H1 (cell line): Measurements from ENCODE around the gene LRRC43. TPM values are rescaled to one million over a fixed set of nuclear protein-coding genes. Genes with fewer than 3 reads are reported as not detected.

Source experiments
- BCL11A ChIP-seq, 2 experiments: IDR thresholded peaks; one replicate each; pipeline ENCODE4 v1.6.1; 2011; ENCODE audit warnings: low read depth in 2 of 2, low read length in 2 of 2, mild to moderate bottlenecking in 2 of 2
- CBX8 ChIP-seq: fragments of 300-800, 300-1000 bp; sonication (generic); IDR thresholded peaks from 2 replicates; pipeline ENCODE4 v1.7.1; 2016; ENCODE audit warnings: low read depth, low read length, borderline replicate concordance
- GTF2F1 ChIP-seq: IDR thresholded peaks from 2 replicates; pipeline ENCODE4 v1.6.1; 2012; ENCODE audit warnings: low read depth, low read length, improper control_type of control experiment, borderline replicate concordance
- JUN ChIP-seq: IDR thresholded peaks from 2 replicates; pipeline ENCODE4 v1.6.1; 2011; ENCODE audit warnings: low read depth, mild to moderate bottlenecking, improper control_type of control experiment, low read length
- RAD21 ChIP-seq, 2 experiments: IDR thresholded peaks in 1 of 2; conservative IDR thresholded peaks in 1 of 2; 2 replicates each; pipeline ENCODE4 v1.6.1; 2011; ENCODE audit warnings: low read depth in 2 of 2, low read length in 2 of 2, improper control_type of control experiment in 1 of 2, inconsistent platforms in 1 of 2, mild to moderate bottlenecking in 1 of 2, moderate library complexity in 1 of 2
- SRF ChIP-seq: IDR thresholded peaks from 2 replicates; pipeline ENCODE4 v1.6.1; 2011; ENCODE audit warnings: mild to moderate bottlenecking, low read depth, low read length, moderate library complexity
- TCF12 ChIP-seq: IDR thresholded peaks from 2 replicates; pipeline ENCODE4 v1.6.1; 2011; ENCODE audit warnings: low read depth, mild to moderate bottlenecking, low read length
- TEAD4 ChIP-seq: IDR thresholded peaks from 2 replicates; pipeline ENCODE4 v1.6.1; 2012; ENCODE audit warnings: low read depth, low read length, inconsistent platforms, mixed read lengths
- polyA plus RNA-seq, 7 experiments: library from polyadenylated mRNA; depleted of rRNA in 3 of 7; stranded (reverse) in 5 of 7; unstranded in 2 of 7; fragments of >200 nt in 5 of 7; fragments of 200-250 nt in 2 of 7; gene quantifications; 1 replicate in 5 of 7; 2 replicates in 1 of 7; 4 replicates in 1 of 7; pipeline versions ENCODE4 v1.2.1 to v1.2.3, GENCODE V29; 2011 to 2013; ENCODE audit warnings: missing spikeins in 2 of 7, mixed read lengths in 2 of 7
- total RNA-seq: library from RNA; stranded (reverse); fragmentation: NEBNext Ultra II Directional; extraction: Animal tissue kit (Norgen Biotek cat#: 25700); gene quantifications from 2 replicates; pipeline ENCODE4 v1.2.1, GENCODE V29; 2021

Gene LRRC43
- total and polyA plus RNA-seq, 2 of the 8 experiments (the other 6 are each of a cell fraction or from before 2014, with no cell fraction given) = 0.35 to 0.44 TPM

- no peak for TF ChIP-seq GTF2F1
- no peak for TF ChIP-seq SRF
- no peak for TF ChIP-seq TCF12
- no peak for TF ChIP-seq TEAD4
- no peak for TF ChIP-seq RAD21 (IDR thresholded peaks at IDR 0.05 in 1 of 2, conservative IDR thresholded peaks at IDR 0.05 in 1 of 2; ENCODE audit: low read depth in 2 of 2, low read length in 2 of 2)
- TF ChIP-seq JUN = no peak
- no peak for TF ChIP-seq BCL11A (IDR thresholded peaks at IDR 0.05; ENCODE audit: low read depth in 2 of 2, low read length in 2 of 2)
- TF ChIP-seq CBX8 = no peak
Measured at GRCh38 chr12:122162976-122163375, 19.9 kb upstream of the LRRC43 start (continued).
